IMR-90 (cell line): ENCODE data around the gene SNED1. TPM values are rescaled to one million over a fixed set of nuclear protein-coding genes. Genes with fewer than 3 reads are reported as not detected.

ENCODE experiments used
- polyA plus RNA-seq, 3 experiments: library from polyadenylated mRNA; depleted of rRNA; stranded (reverse); fragments of >200 nt; gene quantifications; 2 replicates each; pipeline ENCODE4 v1.2.3, GENCODE V29; 2012; ENCODE audit warnings: low replicate concordance in 1 of 3
- total RNA-seq: library from RNA; depleted of rRNA; stranded (reverse); fragments of >200 nt; gene quantifications from 2 replicates; pipeline ENCODE4 v1.2.3, GENCODE V29; 2012
- TF ChIP-seq, protein P1 (sequence below): conservative IDR thresholded peaks from 2 replicates; pipeline ENCODE4 v1.5.1; 2012; ENCODE audit warnings: mild to moderate bottlenecking, low read depth, low read length, improper control_type of control experiment

Gene SNED1
- total and polyA plus RNA-seq, 2 of the 4 experiments (the other 2 are of a cell fraction) = 1.1 to 3.4 TPM

DNA sequence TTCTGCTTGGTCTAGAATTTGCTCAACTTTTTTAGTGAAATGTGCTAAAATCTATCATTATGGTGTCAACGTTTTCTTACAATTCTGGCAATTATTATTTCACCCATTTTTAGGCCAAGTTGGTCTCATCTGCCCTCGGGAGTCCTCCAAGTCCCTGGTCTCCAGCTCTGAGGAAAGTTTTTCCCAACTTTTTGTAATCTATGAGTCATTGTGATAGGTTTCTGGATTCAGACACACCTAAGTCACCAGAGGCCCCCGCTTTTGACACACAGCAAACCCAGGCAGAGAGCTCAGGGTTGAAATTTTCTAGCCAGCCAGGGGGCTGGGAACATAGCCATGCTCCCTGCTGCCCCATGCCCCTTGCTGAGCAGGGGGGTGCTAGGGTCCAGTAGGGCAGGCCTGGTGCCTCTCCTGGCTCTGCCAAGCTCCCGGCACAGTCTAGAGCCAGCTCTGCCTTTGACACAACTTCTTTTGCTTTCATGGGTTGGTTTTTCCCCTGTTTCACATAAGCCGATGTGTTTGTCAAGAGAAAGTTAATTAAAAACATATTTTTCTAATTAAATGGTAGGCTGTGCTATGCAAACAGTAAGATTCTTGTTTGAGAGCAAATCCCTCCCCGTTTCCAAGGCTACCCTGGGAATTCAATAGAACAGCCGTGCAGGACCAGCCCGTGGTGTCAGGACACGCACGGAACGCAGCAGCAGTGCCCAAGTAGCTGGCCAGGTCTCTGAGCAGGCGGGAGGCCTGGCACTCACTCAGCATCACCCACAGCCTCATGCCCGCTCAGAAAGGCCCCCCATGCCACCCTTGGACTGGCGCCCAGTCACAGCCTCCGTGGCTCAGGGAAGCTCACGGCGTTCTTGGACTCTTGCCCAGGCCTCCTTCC, 25.5 kb upstream of the SNED1 start (continued):
- TF ChIP-seq, protein P1, sequence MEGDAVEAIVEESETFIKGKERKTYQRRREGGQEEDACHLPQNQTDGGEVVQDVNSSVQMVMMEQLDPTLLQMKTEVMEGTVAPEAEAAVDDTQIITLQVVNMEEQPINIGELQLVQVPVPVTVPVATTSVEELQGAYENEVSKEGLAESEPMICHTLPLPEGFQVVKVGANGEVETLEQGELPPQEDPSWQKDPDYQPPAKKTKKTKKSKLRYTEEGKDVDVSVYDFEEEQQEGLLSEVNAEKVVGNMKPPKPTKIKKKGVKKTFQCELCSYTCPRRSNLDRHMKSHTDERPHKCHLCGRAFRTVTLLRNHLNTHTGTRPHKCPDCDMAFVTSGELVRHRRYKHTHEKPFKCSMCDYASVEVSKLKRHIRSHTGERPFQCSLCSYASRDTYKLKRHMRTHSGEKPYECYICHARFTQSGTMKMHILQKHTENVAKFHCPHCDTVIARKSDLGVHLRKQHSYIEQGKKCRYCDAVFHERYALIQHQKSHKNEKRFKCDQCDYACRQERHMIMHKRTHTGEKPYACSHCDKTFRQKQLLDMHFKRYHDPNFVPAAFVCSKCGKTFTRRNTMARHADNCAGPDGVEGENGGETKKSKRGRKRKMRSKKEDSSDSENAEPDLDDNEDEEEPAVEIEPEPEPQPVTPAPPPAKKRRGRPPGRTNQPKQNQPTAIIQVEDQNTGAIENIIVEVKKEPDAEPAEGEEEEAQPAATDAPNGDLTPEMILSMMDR = no peak
